ENCODE data around the gene SIDT2.

The SIDT2 gene

DNA sequence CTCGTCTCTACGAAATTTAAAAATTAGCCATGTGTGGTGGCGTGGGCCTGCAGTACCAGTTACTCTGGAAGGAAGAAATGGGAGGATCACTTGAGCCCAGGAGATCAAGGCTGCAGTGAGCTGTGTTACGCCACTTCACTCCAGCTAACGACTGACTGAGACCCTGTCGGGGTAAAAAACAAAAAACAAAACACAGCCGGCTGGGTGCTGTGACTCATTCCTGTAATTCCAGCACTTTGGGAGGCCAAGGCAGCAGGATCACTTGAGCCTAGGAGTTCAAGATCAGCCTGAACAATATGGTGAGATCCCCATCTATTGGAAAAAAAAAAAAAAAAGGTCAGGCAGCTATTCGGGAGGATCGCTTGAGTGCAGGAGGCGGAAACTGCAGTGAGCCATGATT, 32.0 kb upstream of the SIDT2 start:
- ATAC-seq: no peak
- TF ChIP-seq CSRNP3 (CRISPR knock-in tag; IDR thresholded peaks at IDR 0.05): no peak
- TF ChIP-seq, protein P1, sequence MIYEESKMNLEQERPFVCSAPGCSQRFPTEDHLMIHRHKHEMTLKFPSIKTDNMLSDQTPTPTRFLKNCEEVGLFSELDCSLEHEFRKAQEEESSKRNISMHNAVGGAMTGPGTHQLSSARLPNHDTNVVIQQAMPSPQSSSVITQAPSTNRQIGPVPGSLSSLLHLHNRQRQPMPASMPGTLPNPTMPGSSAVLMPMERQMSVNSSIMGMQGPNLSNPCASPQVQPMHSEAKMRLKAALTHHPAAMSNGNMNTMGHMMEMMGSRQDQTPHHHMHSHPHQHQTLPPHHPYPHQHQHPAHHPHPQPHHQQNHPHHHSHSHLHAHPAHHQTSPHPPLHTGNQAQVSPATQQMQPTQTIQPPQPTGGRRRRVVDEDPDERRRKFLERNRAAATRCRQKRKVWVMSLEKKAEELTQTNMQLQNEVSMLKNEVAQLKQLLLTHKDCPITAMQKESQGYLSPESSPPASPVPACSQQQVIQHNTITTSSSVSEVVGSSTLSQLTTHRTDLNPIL (CRISPR knock-in tag; IDR thresholded peaks at IDR 0.05; ENCODE audit: low read depth): no peak

GRCh38 chr11:117152066-117152465, 26.5 kb upstream of the SIDT2 start:
- no peak for ATAC-seq
- TF ChIP-seq PATZ1 (CRISPR knock-in tag; IDR thresholded peaks at IDR 0.05; ENCODE audit: borderline replicate concordance): no peak

GRCh38 chr11:117154468-117154867, 24.1 kb upstream of the SIDT2 start:
- TF ChIP-seq, protein P1 (CRISPR knock-in tag; IDR thresholded peaks at IDR 0.05; ENCODE audit: low read depth): no peak
- no peak for TF ChIP-seq SNAI2 (CRISPR knock-in tag; IDR thresholded peaks at IDR 0.05)
- no peak for TF ChIP-seq CSDC2 (CRISPR knock-in tag; IDR thresholded peaks at IDR 0.05)
- TF ChIP-seq ZNF70 (CRISPR knock-in tag; IDR thresholded peaks at IDR 0.05): no peak
- no peak for TF ChIP-seq CSRNP3 (CRISPR knock-in tag; IDR thresholded peaks at IDR 0.05)
- TF ChIP-seq, protein P2, sequence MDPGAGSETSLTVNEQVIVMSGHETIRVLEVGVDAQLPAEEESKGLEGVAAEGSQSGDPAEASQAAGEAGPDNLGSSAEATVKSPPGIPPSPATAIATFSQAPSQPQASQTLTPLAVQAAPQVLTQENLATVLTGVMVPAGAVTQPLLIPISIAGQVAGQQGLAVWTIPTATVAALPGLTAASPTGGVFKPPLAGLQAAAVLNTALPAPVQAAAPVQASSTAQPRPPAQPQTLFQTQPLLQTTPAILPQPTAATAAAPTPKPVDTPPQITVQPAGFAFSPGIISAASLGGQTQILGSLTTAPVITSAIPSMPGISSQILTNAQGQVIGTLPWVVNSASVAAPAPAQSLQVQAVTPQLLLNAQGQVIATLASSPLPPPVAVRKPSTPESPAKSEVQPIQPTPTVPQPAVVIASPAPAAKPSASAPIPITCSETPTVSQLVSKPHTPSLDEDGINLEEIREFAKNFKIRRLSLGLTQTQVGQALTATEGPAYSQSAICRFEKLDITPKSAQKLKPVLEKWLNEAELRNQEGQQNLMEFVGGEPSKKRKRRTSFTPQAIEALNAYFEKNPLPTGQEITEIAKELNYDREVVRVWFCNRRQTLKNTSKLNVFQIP (CRISPR knock-in tag; IDR thresholded peaks at IDR 0.05; ENCODE audit: borderline replicate concordance, low read depth): no peak
- no peak for TF ChIP-seq ZFP30 (CRISPR knock-in tag; IDR thresholded peaks at IDR 0.05)
- TF ChIP-seq OSR1 (CRISPR knock-in tag; IDR thresholded peaks at IDR 0.05): no peak
- TF ChIP-seq ARNTL (CRISPR knock-in tag; IDR thresholded peaks at IDR 0.05; ENCODE audit: borderline replicate concordance, low read depth): no peak
- no peak for TF ChIP-seq TOX (CRISPR knock-in tag; IDR thresholded peaks at IDR 0.05; ENCODE audit: borderline replicate concordance)
- no peak for ATAC-seq

- no peak for ATAC-seq
- TF ChIP-seq PPARA (CRISPR knock-in tag; IDR thresholded peaks at IDR 0.05; ENCODE audit: borderline replicate concordance): no peak
- no peak for TF ChIP-seq GLIS3 (CRISPR knock-in tag; IDR thresholded peaks at IDR 0.05)
- TF ChIP-seq ZFP30 (CRISPR knock-in tag; IDR thresholded peaks at IDR 0.05): no peak
- TF ChIP-seq CSDC2 (CRISPR knock-in tag; IDR thresholded peaks at IDR 0.05): no peak
- TF ChIP-seq TCF4 (CRISPR knock-in tag; IDR thresholded peaks at IDR 0.05; ENCODE audit: borderline replicate concordance): no peak
- no peak for TF ChIP-seq TSHZ2 (CRISPR knock-in tag; IDR thresholded peaks at IDR 0.05)
- TF ChIP-seq ZC3H10 (CRISPR knock-in tag; IDR thresholded peaks at IDR 0.05): no peak
Observed at GRCh38 chr11:117157507-117157906, 21.0 kb upstream of the SIDT2 start.

Measured in SK-N-SH treated with all-trans-retinoic acid at 6 μM for 48 hours (cell line).